Activated CD8-positive, alpha-beta memory T cell treated with anti-CD3 and anti-CD28 coated beads for 1 hour (primary cell): ENCODE measurements around the gene ZKSCAN2.

Experiments
- DNase-seq, 2 donors: peaks; one replicate each; pipeline ENCODE4 v3.0.0-alpha.2; 2020; ENCODE audit warnings: low read depth in 1 of 2; ENCODE audit errors: extremely low read depth in 1 of 2

The ZKSCAN2 gene

DNA sequence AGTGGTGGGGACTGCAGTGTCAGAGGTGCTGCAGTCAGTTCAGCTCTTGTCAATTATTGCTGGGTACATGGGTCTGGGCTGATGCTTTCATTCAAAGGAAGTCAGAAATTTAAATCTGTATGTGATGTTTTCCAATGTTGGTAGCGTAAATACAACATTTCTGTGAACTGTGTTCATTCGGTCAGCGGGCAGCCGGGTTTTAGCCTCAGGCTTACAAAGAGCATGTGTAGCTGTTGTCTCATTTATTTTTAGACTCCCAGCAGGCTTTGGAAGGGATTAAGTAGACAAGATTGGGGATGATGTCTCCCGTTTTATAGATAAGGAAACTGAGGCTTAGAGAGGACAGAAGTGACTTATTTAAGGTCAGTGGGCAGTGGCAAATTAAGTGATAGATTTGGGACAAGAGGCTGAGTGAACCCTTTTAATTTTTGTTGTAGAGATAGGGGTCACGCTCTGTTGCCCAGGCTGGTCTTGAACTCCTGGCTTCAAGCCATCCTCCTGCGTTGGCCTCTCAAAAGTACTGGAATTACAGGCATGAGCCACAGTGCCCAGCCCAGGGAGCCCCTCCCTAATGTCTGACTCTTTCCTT lies 32.8 kb downstream of the ZKSCAN2 start:
- DNase-seq: no peak

GRCh38 chr16:25223964-25224363 lies 33.7 kb downstream of the ZKSCAN2 start:
- DNase-seq: no peak

DNA sequence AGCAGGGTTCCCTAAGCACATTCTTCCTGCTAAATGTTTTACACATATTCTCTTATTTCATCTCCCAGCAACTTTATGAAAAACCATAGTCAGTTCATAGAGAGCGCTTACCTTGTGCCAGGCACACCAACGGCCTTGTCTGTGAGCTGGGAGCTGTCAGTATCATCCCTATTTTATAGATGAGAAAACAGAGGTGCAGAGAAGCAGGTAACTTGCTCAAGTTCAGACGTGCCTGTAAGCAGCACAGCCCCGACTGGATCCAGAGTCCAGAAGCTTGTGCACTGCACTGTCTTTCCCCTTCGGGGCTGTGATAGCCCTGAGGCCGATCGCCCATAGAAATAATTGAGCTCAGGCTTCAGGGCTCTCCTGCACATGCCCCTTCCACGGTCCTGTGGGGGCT lies 34.7 kb downstream of the ZKSCAN2 start:
- no peak for DNase-seq

GRCh38 chr16:25219070-25219737 lies 38.4 kb downstream of the ZKSCAN2 start:
- no peak for DNase-seq

DNA sequence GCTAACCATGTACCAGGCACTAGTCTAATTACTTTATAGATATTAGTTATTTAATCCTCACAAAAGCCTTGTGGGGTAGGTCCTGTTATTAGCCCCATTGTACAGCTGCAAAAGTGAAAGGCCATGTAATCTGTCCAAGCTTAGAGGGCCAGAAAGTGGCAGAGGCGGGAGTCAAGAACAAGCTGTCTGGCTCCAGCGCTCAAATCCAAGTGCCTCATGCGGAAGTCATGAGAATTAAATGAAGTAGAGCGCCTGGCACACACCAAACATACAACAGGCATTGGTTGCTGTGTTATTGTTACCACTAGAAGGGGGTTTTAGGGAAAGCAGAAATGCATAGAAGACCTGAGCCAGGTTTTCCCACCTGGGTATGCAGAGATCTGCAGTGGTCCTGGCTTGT lies 39.7 kb downstream of the ZKSCAN2 start:
- no peak for DNase-seq

- DNase-seq: no peak
These were observed 40.5 kb downstream of the ZKSCAN2 start for GRCh38 chr16:25217112-25217511.

- no peak for DNase-seq
These were observed 43.8 kb downstream of the ZKSCAN2 start for GRCh38 chr16:25213709-25214397.

- no peak for DNase-seq
These were observed 45.0 kb downstream of the ZKSCAN2 start for GRCh38 chr16:25212636-25213035.

GRCh38 chr16:25210758-25211157 lies 46.9 kb downstream of the ZKSCAN2 start:
- no peak for DNase-seq

DNA sequence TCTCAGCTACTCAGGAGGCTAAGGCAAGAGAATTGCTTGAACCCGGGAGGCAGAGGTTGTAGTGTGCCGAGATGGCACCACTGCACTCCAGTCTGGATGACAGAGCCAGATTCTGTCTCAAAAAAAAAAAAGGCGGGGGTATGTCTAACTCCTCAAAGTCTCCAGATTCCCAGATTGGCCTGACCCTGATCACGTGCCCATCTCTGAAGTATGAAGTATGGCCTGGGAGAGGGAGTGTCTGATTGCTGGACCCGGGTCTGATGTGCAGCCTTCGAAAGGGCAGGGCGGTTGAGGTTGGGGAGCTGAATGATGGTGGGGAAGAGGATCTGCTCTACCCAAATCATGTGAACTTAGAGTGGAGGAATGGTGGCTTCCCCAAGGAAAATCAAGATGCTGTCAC lies 58.2 kb downstream of the ZKSCAN2 start:
- no peak for DNase-seq

- DNase-seq: no peak
These were observed 59.6 kb downstream of the ZKSCAN2 start for GRCh38 chr16:25198021-25198420.

DNA sequence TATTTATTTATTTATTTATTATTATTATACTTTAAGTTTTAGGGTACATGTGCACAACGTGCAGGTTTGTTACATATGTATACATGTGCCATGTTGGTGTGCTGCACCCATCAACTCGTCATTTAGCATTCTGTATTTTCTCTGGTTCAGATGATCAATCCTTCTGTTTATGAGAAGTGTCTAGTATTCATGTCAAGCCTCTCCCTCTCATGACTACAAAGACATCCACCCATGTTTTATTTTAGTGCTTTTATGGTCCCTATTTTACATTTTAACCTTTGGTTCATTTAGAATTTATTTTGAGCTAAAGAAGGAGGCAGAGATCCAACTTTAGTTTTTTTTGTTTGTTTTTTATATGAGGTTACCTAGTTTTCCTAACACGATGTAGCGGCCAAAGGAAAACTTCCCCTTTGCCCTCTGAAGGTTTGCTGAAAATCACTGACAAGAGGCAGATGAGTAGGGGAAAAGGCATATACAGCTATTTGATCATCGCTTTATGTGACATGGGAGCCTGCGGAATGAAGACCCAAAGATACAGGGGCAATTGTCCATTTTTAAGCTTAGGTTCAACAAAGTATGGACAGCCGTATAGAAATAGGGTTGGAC lies 63.3 kb downstream of the ZKSCAN2 start:
- DNase-seq: no peak

DNA sequence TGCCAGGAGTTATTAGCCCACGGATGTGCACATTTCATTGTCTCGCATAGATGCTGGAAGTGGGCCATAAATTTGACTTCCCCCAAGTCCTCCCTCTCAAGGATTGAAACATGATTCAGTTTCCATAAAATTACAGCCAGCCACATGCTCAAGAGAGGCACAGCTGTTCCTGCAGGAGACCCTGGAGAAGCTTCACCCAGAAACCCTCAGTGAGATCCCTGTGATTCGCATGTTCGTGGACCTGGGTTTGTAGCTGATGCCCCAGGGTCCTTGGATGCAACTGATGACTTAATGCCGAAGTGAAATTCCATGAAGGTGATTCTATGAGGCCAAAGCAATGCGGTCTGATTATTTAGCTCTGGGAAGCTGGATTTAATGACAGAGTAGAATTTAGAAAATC lies 65.5 kb downstream of the ZKSCAN2 start:
- no peak for DNase-seq

DNA sequence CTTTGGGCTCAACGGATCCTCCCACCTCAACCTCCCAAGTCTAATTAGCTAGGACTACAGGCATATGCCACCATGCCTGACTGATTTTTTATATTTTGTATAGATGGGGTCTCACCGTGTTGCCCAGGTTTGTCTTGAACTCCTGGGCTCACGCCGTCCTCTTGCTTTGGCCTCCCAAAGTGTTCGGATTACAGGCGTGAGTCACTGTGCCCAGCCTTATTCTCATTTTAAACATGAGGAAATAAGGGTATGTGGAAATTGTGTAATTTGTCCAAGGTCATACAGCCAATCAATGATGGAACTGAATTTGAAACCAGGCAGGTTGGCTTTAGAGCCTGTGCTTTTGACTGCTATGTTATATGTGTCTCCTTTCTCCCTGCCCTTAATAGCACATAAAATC lies 68.3 kb downstream of the ZKSCAN2 start:
- no peak for DNase-seq

- no peak for DNase-seq
These were observed 70.2 kb downstream of the ZKSCAN2 start for GRCh38 chr16:25187491-25187795.
